Natural killer cell (primary cell): ENCODE measurements around the gene CACNA1C. TPM values are rescaled to one million over a fixed set of nuclear protein-coding genes. Genes with fewer than 3 reads are reported as not detected.

Source experiments
- ATAC-seq, 3 donors: fragments of 150-1000 bp in 2 of 3; fragments of 200-7000 bp in 1 of 3; cut with Tn5 transposase; 1 replicate in 1 of 3; 2 replicates in 2 of 3; pipeline ENCODE4 v1.10.0; 2021; ENCODE audit warnings: mild to moderate bottlenecking in 2 of 3, moderate library complexity in 2 of 3
- DNase-seq, 2 donors: peaks; one replicate each; pipeline versions ENCODE4 v3.0.0 to v3.0.0-alpha.2; 2013 to 2021; ENCODE audit warnings: mixed read lengths in 1 of 2
- H3K27ac ChIP-seq: one replicate; pipeline ENCODE4 v1.5.1; 2013; ENCODE audit warnings: mild to moderate bottlenecking, low read length
- H3K27me3 ChIP-seq: one replicate; pipeline ENCODE4 v1.6.1; 2013; ENCODE audit warnings: low read length; ENCODE audit not compliant: control insufficient read depth, insufficient read depth
- H3K36me3 ChIP-seq: one replicate; pipeline ENCODE4 v1.6.1; 2013; ENCODE audit warnings: low read length; ENCODE audit not compliant: control insufficient read depth, insufficient read depth
- H3K4me1 ChIP-seq: one replicate; pipeline ENCODE4 v1.6.1; 2013; ENCODE audit warnings: low read length; ENCODE audit not compliant: control insufficient read depth, insufficient read depth
- H3K4me3 ChIP-seq: one replicate; pipeline ENCODE4 v1.5.1; 2013; ENCODE audit warnings: low read length
- H3K9me3 ChIP-seq: one replicate; pipeline ENCODE4 v1.6.1; 2013; ENCODE audit warnings: low read length; ENCODE audit not compliant: control insufficient read depth, insufficient read depth
- H3K27ac Mint-ChIP-seq, 2 donors: one replicate each; pipeline ENCODE4 v1.8.0; 2022; ENCODE audit warnings: mild to moderate bottlenecking in 2 of 2, mixed read lengths in 2 of 2, moderate library complexity in 1 of 2
- H3K27me3 Mint-ChIP-seq, 2 donors: one replicate each; pipeline ENCODE4 v1.8.0; 2022; ENCODE audit warnings: low read depth in 2 of 2, mixed read lengths in 2 of 2
- H3K36me3 Mint-ChIP-seq: one replicate; pipeline ENCODE4 v1.8.0; 2022; ENCODE audit warnings: mixed read lengths
- H3K4me1 Mint-ChIP-seq, 2 donors: one replicate each; pipeline ENCODE4 v1.8.0; 2022; ENCODE audit warnings: mixed read lengths in 2 of 2
- H3K4me3 Mint-ChIP-seq: one replicate; pipeline ENCODE4 v1.8.0; 2022; ENCODE audit warnings: mild to moderate bottlenecking, moderate library complexity, mixed read lengths
- H3K9me3 Mint-ChIP-seq, 2 donors: one replicate each; pipeline ENCODE4 v1.8.0; 2022; ENCODE audit warnings: mixed read lengths in 2 of 2
- CTCF ChIP-seq: fragments of 200-600 bp; IDR thresholded peaks from one replicate; pipeline ENCODE4 v1.8.0; 2022; ENCODE audit warnings: antibody characterized with exemption
- WGBS: methylation state at CpG from one replicate; pipeline ENCODE4 v1.1.7; 2013; ENCODE audit warnings: missing lambda C conversion rate; ENCODE audit not compliant: insufficient coverage; 5-methylcytosine and 5-hydroxymethylcytosine counted together
- intact Hi-C: fragments of 100-400 bp; cut with micrococcal nuclease; formaldehyde crosslinking; loops from one replicate; pipeline ENCODE4 v1.14.2; 2022
- total RNA-seq, 4 donors: library from RNA; stranded (reverse); fragments of 120-200 nt in 1 of 4; gene quantifications; one replicate each; pipeline versions ENCODE4 v1.2.3 to v1.2.4, GENCODE V29; 2013 to 2022

CACNA1C gene
- total RNA-seq, 3 donors from 2014 or later (not counting 1 experiment from before 2014, with no cell fraction given) = 0.07 to 0.35 (median 0.08) TPM

DNA sequence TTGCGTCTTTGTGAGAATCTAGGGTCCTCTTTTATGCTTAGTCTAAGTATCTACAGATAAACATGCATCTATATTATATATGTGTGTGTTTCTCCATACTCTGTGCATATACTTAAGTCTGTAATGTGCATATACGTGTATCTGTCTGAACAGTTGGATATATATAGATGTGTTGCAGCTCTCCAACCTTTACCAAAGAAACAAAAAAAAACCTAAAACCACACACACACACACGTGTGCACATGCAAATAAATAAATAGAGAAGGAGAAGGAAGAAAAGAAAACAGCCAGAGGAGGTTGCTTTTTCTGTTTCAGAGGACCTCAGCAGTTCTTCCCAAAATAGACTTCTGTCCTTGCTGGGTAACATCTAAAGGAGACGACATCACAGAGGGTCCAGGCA, 244.9 kb downstream of the CACNA1C start:
- ATAC-seq = no peak
- no peaks in the 10 kb centered on the region for H3K36me3 ChIP-seq
- peaks cover 0 to 8% of the 10 kb centered on the region in 2 donors for H3K4me1 Mint-ChIP-seq
- 23% methylated on average over 2 of the region's 4 CpGs for WGBS
- H3K27ac ChIP-seq = no peak overlapping the region
- H3K27me3 ChIP-seq = no peaks in the 10 kb centered on the region
- H3K9me3 ChIP-seq = no peaks in the 10 kb centered on the region
- no peak for DNase-seq
- H3K27me3 Mint-ChIP-seq = peaks cover 6 to 14% of the 10 kb centered on the region in 2 donors
- H3K9me3 Mint-ChIP-seq = no peaks in the 10 kb centered on the region
- no peak overlapping the region for H3K4me3 ChIP-seq
- no peak for TF ChIP-seq CTCF
- H3K27ac Mint-ChIP-seq = no peak overlapping the region
- H3K4me3 Mint-ChIP-seq = no peak overlapping the region
- H3K4me1 ChIP-seq = peaks cover 10% of the 10 kb centered on the region
- intact Hi-C loops = no loop called here
- H3K36me3 Mint-ChIP-seq = no peaks in the 10 kb centered on the region

- ATAC-seq (no peak), DNase-seq (no peak)
- Histone ChIP-seq H3K4me3 (no peak overlapping the region), H3K9me3 (no peaks in the 10 kb centered on the region), H3K27me3 (no peaks in the 10 kb centered on the region), H3K27ac (no peak overlapping the region), H3K36me3 (no peaks in the 10 kb centered on the region), H3K4me1 (peaks cover 10% of the 10 kb centered on the region)
- Mint-ChIP-seq H3K4me1 (peaks cover 0 to 8% of the 10 kb centered on the region in 2 donors), H3K27ac (no peak overlapping the region), H3K36me3 (no peaks in the 10 kb centered on the region), H3K27me3 (peaks cover 6 to 14% of the 10 kb centered on the region in 2 donors), H3K9me3 (no peaks in the 10 kb centered on the region), H3K4me3 (no peak overlapping the region)
- TF ChIP-seq CTCF = no peak
- WGBS = 74% methylated on average over 12 of the region's 12 CpGs
- intact Hi-C loops = no loop called here
These were observed 245.9 kb downstream of the CACNA1C start for GRCh38 chr12:2298556-2299200.

DNA sequence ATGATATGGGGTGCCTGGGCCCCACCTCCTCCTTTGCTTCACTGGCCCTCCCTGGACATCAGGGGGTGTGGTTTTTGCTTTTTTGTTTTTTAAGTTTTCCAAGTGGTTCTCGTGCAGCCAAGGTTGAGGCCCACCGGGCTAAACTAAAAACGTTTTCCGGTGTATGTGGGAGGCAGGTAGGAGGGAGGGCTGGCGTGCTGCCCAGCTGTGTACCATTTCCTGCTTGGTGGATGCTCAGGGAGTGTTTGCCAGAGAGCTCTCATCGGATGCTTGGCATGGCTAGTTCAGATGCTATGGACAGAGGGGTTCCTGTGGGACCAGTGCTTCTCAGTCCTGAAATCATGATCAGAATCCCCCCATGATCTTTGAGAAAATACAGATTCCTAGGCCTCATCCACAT, 246.4 kb downstream of the CACNA1C start:
- no peaks in the 10 kb centered on the region for H3K36me3 Mint-ChIP-seq
- DNase-seq = peak in 1 of 2 donors; percentile 11

More for the DNA sequence above, 246.4 kb downstream of the CACNA1C start:
- Mint-ChIP-seq H3K4me1 (peaks cover 0 to 8% of the 10 kb centered on the region in 2 donors), H3K4me3 (no peak overlapping the region), H3K9me3 (no peaks in the 10 kb centered on the region), H3K27ac (no peak overlapping the region), H3K27me3 (peaks cover 6 to 10% of the 10 kb centered on the region in 2 donors)
- Histone ChIP-seq H3K27ac (no peak overlapping the region), H3K4me3 (no peak overlapping the region), H3K36me3 (no peaks in the 10 kb centered on the region), H3K4me1 (peaks cover 8% of the 10 kb centered on the region), H3K27me3 (no peaks in the 10 kb centered on the region), H3K9me3 (no peaks in the 10 kb centered on the region)
- intact Hi-C loops = no loop called here
- ATAC-seq = no peak
- TF ChIP-seq CTCF = no peak
- 8% methylated on average over 6 of the region's 6 CpGs for WGBS
